ENCODE data around the gene PRPF8.

The PRPF8 gene

GRCh38 chr17:1606352-1606985, 78.2 kb downstream of the PRPF8 start:
- peaks cover 0 to 4% of the 10 kb centered on the region in 2 donors for H3K36me3 ChIP-seq (ENCODE audit: control insufficient read depth in 2 of 2, insufficient read depth in 2 of 2, low read length in 2 of 2)
- no peak overlapping the region for H3K9ac ChIP-seq (ENCODE audit: low read length in 2 of 2)
- H3K4me3 ChIP-seq (ENCODE audit: low read length in 2 of 2): no peak overlapping the region
- H3K9me3 ChIP-seq (ENCODE audit: control insufficient read depth in 2 of 2, low read length in 2 of 2): no peaks in the 10 kb centered on the region
- H3K27ac ChIP-seq (ENCODE audit: low read length): no peak overlapping the region
- peaks cover 6% of the 10 kb centered on the region for H3K4me1 ChIP-seq (ENCODE audit: control insufficient read depth, insufficient read depth, low read length)
- no peaks in the 10 kb centered on the region for H3K27me3 ChIP-seq (ENCODE audit: control insufficient read depth in 1 of 2, insufficient read depth in 2 of 2, low read length in 2 of 2)

GRCh38 chr17:1605681-1606351, 78.9 kb downstream of the PRPF8 start:
- no peak overlapping the region for H3K4me3 ChIP-seq (ENCODE audit: low read length in 2 of 2)
- H3K27ac ChIP-seq (ENCODE audit: low read length): no peak overlapping the region
- H3K36me3 ChIP-seq (ENCODE audit: control insufficient read depth in 2 of 2, insufficient read depth in 2 of 2, low read length in 2 of 2): peaks cover 0 to 4% of the 10 kb centered on the region in 2 donors
- no peaks in the 10 kb centered on the region for H3K9me3 ChIP-seq (ENCODE audit: control insufficient read depth in 2 of 2, low read length in 2 of 2)
- H3K27me3 ChIP-seq (ENCODE audit: control insufficient read depth in 1 of 2, insufficient read depth in 2 of 2, low read length in 2 of 2): no peaks in the 10 kb centered on the region
- H3K9ac ChIP-seq (ENCODE audit: low read length in 2 of 2): no peak overlapping the region
- peaks cover 6% of the 10 kb centered on the region for H3K4me1 ChIP-seq (ENCODE audit: control insufficient read depth, insufficient read depth, low read length)

- H3K9ac ChIP-seq (ENCODE audit: low read length in 2 of 2): no peak overlapping the region
- peaks cover 0 to 4% of the 10 kb centered on the region in 2 donors for H3K36me3 ChIP-seq (ENCODE audit: control insufficient read depth in 2 of 2, insufficient read depth in 2 of 2, low read length in 2 of 2)
- H3K27me3 ChIP-seq (ENCODE audit: control insufficient read depth in 1 of 2, insufficient read depth in 2 of 2, low read length in 2 of 2): no peaks in the 10 kb centered on the region
- no peaks in the 10 kb centered on the region for H3K9me3 ChIP-seq (ENCODE audit: control insufficient read depth in 2 of 2, low read length in 2 of 2)
- H3K4me3 ChIP-seq (ENCODE audit: low read length in 2 of 2): no peak overlapping the region
- peaks cover 6% of the 10 kb centered on the region for H3K4me1 ChIP-seq (ENCODE audit: control insufficient read depth, insufficient read depth, low read length)
- no peak overlapping the region for H3K27ac ChIP-seq (ENCODE audit: low read length)
Measured at GRCh38 chr17:1604831-1605528, 79.7 kb downstream of the PRPF8 start.

GRCh38 chr17:1601571-1601970, 83.1 kb downstream of the PRPF8 start:
- Histone ChIP-seq H3K27ac (ENCODE audit: low read length) (no peak overlapping the region), H3K27me3 (ENCODE audit: control insufficient read depth in 1 of 2, insufficient read depth in 2 of 2, low read length in 2 of 2) (no peaks in the 10 kb centered on the region), H3K4me1 (ENCODE audit: control insufficient read depth, insufficient read depth, low read length) (peaks cover 3% of the 10 kb centered on the region), H3K9me3 (ENCODE audit: control insufficient read depth in 2 of 2, low read length in 2 of 2) (no peaks in the 10 kb centered on the region), H3K36me3 (ENCODE audit: control insufficient read depth in 2 of 2, insufficient read depth in 2 of 2, low read length in 2 of 2) (peaks cover 0 to 4% of the 10 kb centered on the region in 2 donors), H3K4me3 (ENCODE audit: low read length in 2 of 2) (no peak overlapping the region), H3K9ac (ENCODE audit: low read length in 2 of 2) (no peak overlapping the region)

Measured in stomach smooth muscle (tissue), 2 donors.